Right ventricle myocardium inferior (tissue), 1 donor: ENCODE measurements around the gene STIM1. TPM values are rescaled to one million over a fixed set of nuclear protein-coding genes. Genes with fewer than 3 reads are reported as not detected.
"Not testable (repeated sequence)": the region's sequence is repeated elsewhere in the genome, so short reads cannot be mapped to it uniquely, and the experiment has no call there.

Experiments used
- ATAC-seq: fragments of 200-7000 bp; cut with Tn5 transposase; one replicate; pipeline ENCODE4 v1.9.1; 2020; ENCODE audit warnings: mild to moderate bottlenecking, moderate library complexity
- DNase-seq: peaks from one replicate; pipeline ENCODE4 v3.0.0; 2021; ENCODE audit errors: missing footprints
- intact Hi-C: fragments of 100-400 bp; cut with DNase I; formaldehyde crosslinking; loops from one replicate; pipeline ENCODE4 v1.11.0; 2022
- total RNA-seq: library from RNA; stranded (reverse); fragmentation: NEBNext Ultra II Directional; extraction: Animal tissue kit (Norgen Biotek cat#: 25700); gene quantifications from one replicate; pipeline ENCODE4 v1.2.1, GENCODE V29; 2021
- donor health status: DM: no; HTN: yes; CAD: no; lungs with severe emphysema.

STIM1 gene
- total RNA-seq, 1 donor from 2014 or later = 28.9 TPM

- DNase-seq (no peak), ATAC-seq (no peak)
- intact Hi-C loops = no loop called here
These were observed 127.6 kb downstream of the STIM1 start for GRCh38 chr11:3983101-3983500.

DNA sequence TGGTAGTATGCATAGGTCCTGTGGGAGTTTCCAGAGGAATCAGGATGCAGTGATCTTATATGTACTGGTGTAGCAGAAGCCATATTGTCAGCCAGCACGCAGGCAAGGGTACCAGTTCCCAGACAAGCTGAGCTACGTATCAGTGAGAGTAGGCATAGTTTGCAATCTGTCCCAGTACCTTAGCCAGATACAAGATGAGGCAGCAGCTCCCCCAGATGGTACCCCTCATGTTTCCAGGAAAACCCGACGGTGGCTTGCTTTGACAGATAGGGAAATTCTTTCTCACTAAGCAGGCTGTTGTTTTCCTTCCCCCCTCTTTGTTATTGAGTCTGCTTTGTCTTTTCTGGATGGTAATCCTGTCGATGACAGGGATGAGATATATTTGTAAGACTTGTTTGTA is 129.4 kb downstream of the STIM1 start:
- no peak for DNase-seq
- ATAC-seq = no peak
- intact Hi-C loops = loop anchor here (5.0 kb wide), 2 partner anchors 72 to 128 kb away; partner anchors contain the start of gene STIM1

DNA sequence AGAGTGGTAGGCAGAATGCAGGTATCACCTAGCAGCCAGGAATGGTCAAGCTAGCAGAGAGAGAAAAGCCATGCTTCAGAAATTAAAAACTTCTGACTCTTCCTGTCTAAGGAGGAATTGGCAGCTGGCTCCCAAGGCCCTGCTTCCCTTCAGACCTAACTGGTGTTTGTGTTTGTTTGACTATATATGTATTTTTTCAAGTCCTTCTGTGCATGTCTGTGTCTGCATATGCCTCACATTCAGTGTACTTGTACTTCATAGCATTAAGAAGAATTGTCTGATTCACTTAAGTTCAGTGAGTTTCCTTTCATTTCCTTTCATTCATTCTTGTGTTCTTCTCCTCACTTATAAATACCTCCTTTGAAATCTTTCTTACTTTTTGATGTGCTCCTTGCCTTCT is 130.2 kb downstream of the STIM1 start:
- DNase-seq (no peak), ATAC-seq (no peak)
- intact Hi-C loops = loop anchor here (5.0 kb wide), 2 partner anchors 72 to 128 kb away; partner anchors contain the start of gene STIM1

DNA sequence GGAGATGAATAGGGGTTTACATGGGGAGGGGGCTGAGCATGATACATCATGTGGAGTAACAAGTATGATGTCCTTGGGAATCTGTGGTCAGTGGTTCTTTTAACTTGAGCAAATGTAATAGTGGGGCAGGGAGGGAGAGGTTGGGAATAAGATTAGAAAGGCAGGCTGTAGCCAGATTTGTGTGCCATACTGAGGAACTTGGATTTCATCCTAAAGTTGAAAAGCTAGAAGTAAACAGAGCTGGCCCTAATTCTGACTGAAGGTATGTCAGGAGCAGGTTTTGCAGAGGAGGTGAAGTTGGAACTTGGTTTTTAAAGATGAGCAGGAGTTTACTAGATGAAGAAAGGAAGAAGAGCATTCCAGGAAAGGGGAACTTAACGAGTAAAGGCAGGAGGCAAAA is 130.8 kb downstream of the STIM1 start:
- intact Hi-C loops = loop anchor here (5.0 kb wide), 2 partner anchors 71 to 129 kb away; partner anchors contain the start of gene STIM1
- DNase-seq (no peak), ATAC-seq (no peak)

GRCh38 chr11:3989276-3989920 is 133.9 kb downstream of the STIM1 start:
- DNase-seq (no peak), ATAC-seq (no peak)
- intact Hi-C loops = loop anchor here (5.0 kb wide), 2 partner anchors 68 to 132 kb away; partner anchors contain the start of gene STIM1

- intact Hi-C loops = loop anchor here (5.0 kb wide), 2 partner anchors 67 to 133 kb away; partner anchors contain the start of gene STIM1
- no peak for DNase-seq
- no peak for ATAC-seq
These were observed 134.4 kb downstream of the STIM1 start for GRCh38 chr11:3989921-3990290.

- DNase-seq = no peak
- ATAC-seq = no peak
- intact Hi-C loops = no loop called here
These were observed 134.9 kb downstream of the STIM1 start for GRCh38 chr11:3990406-3990805.

- intact Hi-C loops = no loop called here
- no peak for DNase-seq
- no peak for ATAC-seq
These were observed 137.5 kb downstream of the STIM1 start for GRCh38 chr11:3992964-3993363.

DNA sequence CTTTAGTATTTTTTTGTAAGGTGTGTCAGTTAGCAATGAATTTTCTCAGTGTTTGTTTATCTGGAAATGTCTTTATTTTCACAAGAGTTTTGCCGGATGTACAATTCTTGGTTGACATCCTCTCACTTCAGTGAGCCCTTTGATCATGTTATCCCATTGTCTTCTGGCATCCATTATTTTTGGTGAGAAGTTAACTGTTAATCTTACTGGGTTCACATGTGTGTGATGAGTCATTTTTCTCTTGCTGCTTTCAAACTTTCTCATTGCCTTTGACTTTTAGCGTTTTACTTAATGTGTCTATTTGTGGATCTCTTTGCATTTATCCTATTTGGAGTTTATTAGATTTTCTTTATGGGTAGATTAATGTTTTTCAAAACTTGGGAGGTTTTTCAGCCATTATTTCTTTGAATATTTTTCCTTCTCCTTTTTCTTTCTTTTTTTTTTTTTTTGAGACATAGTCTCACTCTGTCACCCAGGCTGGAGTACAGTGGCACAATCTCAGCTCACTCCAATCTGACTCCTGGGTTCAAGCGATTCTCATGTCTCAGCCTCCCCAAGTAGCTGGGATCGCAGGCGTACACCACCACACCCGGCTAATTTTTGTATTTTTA is 138.7 kb downstream of the STIM1 start:
- ATAC-seq (no peak), DNase-seq (no peak)
- intact Hi-C loops = no loop called here

DNA sequence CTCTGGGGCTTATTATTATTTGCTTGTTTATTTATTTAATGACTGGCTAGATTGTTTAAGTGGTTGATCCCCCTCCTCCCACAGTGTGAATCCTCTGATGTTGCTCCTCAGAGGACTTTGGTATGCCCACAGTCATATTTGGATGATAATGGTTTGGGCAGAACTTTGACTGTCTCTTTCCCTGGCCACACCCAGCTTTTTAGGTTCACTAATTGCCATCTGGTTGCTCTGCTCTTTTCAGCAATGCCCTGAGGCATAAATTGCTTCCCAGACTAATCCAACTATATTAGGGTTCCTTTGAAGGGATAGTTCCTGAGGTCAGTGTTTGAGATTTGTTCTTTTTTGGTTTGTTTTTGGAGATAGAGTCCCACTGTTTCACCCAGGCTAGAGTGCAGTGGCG is 139.8 kb downstream of the STIM1 start:
- ATAC-seq (no peak), DNase-seq (no peak)
- intact Hi-C loops = no loop called here

- no peak for DNase-seq
- ATAC-seq = no peak
- intact Hi-C loops = no loop called here
These were observed 140.6 kb downstream of the STIM1 start for GRCh38 chr11:3995949-3996554.

DNA sequence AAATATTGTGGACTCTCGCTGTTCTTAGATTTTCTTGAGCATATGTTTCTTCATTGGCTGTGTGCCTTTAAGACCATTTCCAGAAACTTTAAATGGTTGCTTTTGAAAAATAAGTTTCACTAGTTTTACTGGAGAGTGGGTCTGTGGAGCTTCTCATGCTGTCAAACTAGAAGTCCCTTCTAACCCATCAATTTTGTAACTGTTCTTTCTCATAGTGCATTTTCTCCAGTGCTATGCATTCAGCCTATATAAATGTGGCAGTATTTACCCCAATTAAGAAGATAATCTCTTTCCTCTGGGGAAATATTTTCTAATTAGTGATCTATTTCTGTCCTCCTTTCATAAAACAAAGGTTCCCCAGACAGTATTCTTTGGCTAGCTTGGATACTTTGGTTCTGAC is 141.2 kb downstream of the STIM1 start:
- DNase-seq (no peak), ATAC-seq (no peak)
- intact Hi-C loops = no loop called here

DNA sequence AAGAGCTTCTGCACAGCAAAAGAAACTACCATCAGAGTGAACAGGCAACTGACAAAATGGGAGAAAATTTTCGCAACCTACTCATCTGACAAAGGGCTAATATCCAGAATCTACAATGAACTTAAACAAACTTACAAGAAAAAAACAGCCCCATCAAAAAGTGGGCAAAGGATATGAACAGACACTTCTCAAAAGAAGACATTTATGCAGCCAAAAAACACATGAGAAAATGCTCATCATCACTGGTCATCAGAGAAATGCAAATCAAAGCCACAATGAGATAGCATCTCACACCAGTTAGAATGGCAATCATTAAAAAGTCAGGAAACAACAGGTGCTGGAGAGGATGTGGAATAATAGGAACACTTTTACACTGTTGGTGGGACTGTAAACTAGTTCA is 149.3 kb downstream of the STIM1 start:
- intact Hi-C loops, ATAC-seq: not testable (repeated sequence)

GRCh38 chr11:4006946-4007680 is 151.6 kb downstream of the STIM1 start:
- ATAC-seq = no peak
- intact Hi-C loops = no loop called here

More for the DNA sequence above, 149.3 kb downstream of the STIM1 start:
- DNase-seq = not testable (repeated sequence)

GRCh38 chr11:4008116-4008515 is 152.7 kb downstream of the STIM1 start:
- ATAC-seq = no peak
- intact Hi-C loops = no loop called here
- DNase-seq = no peak

More at GRCh38 chr11:4006946-4007680, 151.6 kb downstream of the STIM1 start:
- no peak for DNase-seq

DNA sequence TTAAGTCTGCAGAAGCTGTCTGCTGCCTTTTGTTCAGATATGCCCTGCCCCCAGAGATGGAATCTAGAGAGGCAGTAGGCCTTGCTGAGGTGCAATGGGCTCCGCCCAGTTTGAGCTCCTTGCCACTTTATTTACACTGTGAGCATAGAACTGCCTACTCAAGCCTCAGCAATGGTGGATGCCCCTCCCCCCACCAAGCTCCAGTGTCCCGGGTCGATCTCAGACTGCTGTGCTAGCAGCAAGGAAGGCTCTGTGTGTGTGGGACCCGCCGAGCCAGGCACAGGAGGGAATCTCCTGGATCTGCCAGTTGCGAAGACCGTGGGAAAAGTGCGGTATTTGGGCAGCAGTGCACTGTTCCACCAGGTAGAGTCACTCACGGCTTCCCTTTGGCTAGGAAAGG is 161.1 kb downstream of the STIM1 start:
- DNase-seq, ATAC-seq, intact Hi-C loops: not testable (repeated sequence)

DNA sequence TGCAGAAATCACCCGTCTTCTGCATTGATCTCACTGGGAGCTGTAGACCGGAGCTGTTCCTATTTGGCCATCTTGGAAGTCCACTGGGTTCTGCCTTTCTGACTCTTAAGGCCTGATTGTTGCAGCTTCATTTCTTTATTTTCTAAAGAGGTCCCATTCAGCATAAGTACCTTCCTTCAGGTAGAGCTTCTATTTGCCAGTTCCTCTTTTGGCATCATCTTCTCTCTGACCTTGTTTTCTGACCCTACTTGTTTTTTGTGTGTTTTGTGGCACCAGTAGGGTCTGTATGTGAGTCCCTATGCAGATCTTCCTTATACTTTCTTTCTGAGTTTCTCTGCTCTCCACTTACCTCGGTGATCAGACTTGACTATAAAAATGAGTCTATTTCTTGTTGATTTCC is 161.7 kb downstream of the STIM1 start:
- intact Hi-C loops = no loop called here
- DNase-seq (no peak), ATAC-seq (no peak)

GRCh38 chr11:4018641-4019040 is 163.2 kb downstream of the STIM1 start:
- intact Hi-C loops = no loop called here
- DNase-seq = no peak
- no peak for ATAC-seq

- no peak for DNase-seq
- intact Hi-C loops = no loop called here
- ATAC-seq = no peak
These were observed 164.4 kb downstream of the STIM1 start for GRCh38 chr11:4019891-4020290.
